ENCODE measurements around the gene CLEC4C. TPM values are rescaled to one million over a fixed set of nuclear protein-coding genes. Genes with fewer than 3 reads are reported as not detected.

The CLEC4C gene
- total RNA-seq, 2 experiments from 2014 or later, result not detected

- no peak for TF ChIP-seq CTCF (IDR thresholded peaks at IDR 0.05)
- Mint-ChIP-seq H3K9me3 (no peaks in the 10 kb centered on the region), H3K36me3 (ENCODE audit: low read depth) (no peaks in the 10 kb centered on the region), H3K27ac (no peak overlapping the region), H3K27me3 (peaks cover 6% of the 10 kb centered on the region), H3K4me1 (ENCODE audit: low read depth) (no peaks in the 10 kb centered on the region), H3K4me3 (no peak overlapping the region)
- ChIA-PET POLR2A (no interaction called here), CTCF (no interaction called here)
- DNase-seq, result no peak
- ATAC-seq, result no peak
- intact Hi-C loops (cut with micrococcal nuclease), result no loop called here
Measured at GRCh38 chr12:7719946-7720730, 27.0 kb downstream of the CLEC4C start.

GRCh38 chr12:7716381-7716780, 30.8 kb downstream of the CLEC4C start:
- no peaks in the 10 kb centered on the region for H3K4me1 Mint-ChIP-seq (ENCODE audit: low read depth)
- no peak overlapping the region for H3K27ac Mint-ChIP-seq
- no peak for DNase-seq
- H3K27me3 Mint-ChIP-seq, result peaks cover 4% of the 10 kb centered on the region
- no peak overlapping the region for H3K4me3 Mint-ChIP-seq
- H3K9me3 Mint-ChIP-seq, result no peaks in the 10 kb centered on the region
- ATAC-seq, result no peak
- ChIA-PET CTCF (interaction anchor here (0.9 kb wide), 1 partner anchor 74 kb away, joined by 3 read pairs; no protein-coding TSS in a partner anchor), POLR2A (no interaction called here)
- intact Hi-C loops (cut with micrococcal nuclease), result no loop called here
- TF ChIP-seq CTCF (IDR thresholded peaks at IDR 0.05), result no peak
- no peaks in the 10 kb centered on the region for H3K36me3 Mint-ChIP-seq (ENCODE audit: low read depth)

GRCh38 chr12:7712841-7713442, 34.2 kb downstream of the CLEC4C start:
- ChIA-PET CTCF (no interaction called here), POLR2A (no interaction called here)
- intact Hi-C loops (cut with micrococcal nuclease), result no loop called here
- no peak for TF ChIP-seq CTCF (IDR thresholded peaks at IDR 0.05)
- Mint-ChIP-seq H3K36me3 (ENCODE audit: low read depth) (no peaks in the 10 kb centered on the region), H3K4me1 (ENCODE audit: low read depth) (no peaks in the 10 kb centered on the region), H3K4me3 (no peak overlapping the region), H3K9me3 (no peaks in the 10 kb centered on the region), H3K27me3 (peaks cover 2% of the 10 kb centered on the region), H3K27ac (no peak overlapping the region)
- ATAC-seq, result no peak
- no peak for DNase-seq

- Mint-ChIP-seq H3K36me3 (ENCODE audit: low read depth) (no peaks in the 10 kb centered on the region), H3K9me3 (no peaks in the 10 kb centered on the region), H3K4me1 (ENCODE audit: low read depth) (no peaks in the 10 kb centered on the region), H3K4me3 (no peak within 1 kb of the TSS), H3K27ac (no peak within 1 kb of the TSS), H3K27me3 (no peaks in the 10 kb centered on the region)
- intact Hi-C loops (cut with micrococcal nuclease), result no loop called here
- ChIA-PET POLR2A (no interaction called here), CTCF (no interaction called here)
- ATAC-seq, result no peak
- no peak for TF ChIP-seq CTCF (IDR thresholded peaks at IDR 0.05)
- no peak for DNase-seq
Measured at GRCh38 chr12:7711133-7711532, 36.0 kb downstream of the CLEC4C start, which contains the start of gene DPPA3. TSS of gene DPPA3 (plus strand) at chr12:7711433. CDS start at chr12:7711571, 138 bp downstream.

- ATAC-seq, result no peak
- Mint-ChIP-seq H3K27me3 (no peaks in the 10 kb centered on the region), H3K36me3 (ENCODE audit: low read depth) (no peaks in the 10 kb centered on the region), H3K4me1 (ENCODE audit: low read depth) (no peaks in the 10 kb centered on the region), H3K4me3 (no peak overlapping the region), H3K9me3 (no peaks in the 10 kb centered on the region), H3K27ac (no peak overlapping the region)
- ChIA-PET POLR2A (no interaction called here), CTCF (no interaction called here)
- no peak for DNase-seq
- no peak for TF ChIP-seq CTCF (IDR thresholded peaks at IDR 0.05)
- intact Hi-C loops (cut with micrococcal nuclease), result no loop called here
Measured at GRCh38 chr12:7709969-7710675, 37.1 kb downstream of the CLEC4C start.

All from activated CD8-positive, alpha-beta T cell treated with anti-CD3 and anti-CD28 coated beads for 36 hours (primary cell).